ENCODE data around the gene SPESP1.
A peak's percentile ranks its signal among the peaks of the same experiment; 100 is the strongest.
"Not testable (repeated sequence)": the region's sequence is repeated elsewhere in the genome, so short reads cannot be mapped to it uniquely, and the experiment has no call there.

Gene SPESP1

GRCh38 chr15:68930268-68931022 is at the start of gene SPESP1:
TSS of gene SPESP1 (plus strand) at chr15:68930525. CDS start at chr15:68930654, 129 bp downstream.
- DNase-seq: peak; percentile 58

DNA sequence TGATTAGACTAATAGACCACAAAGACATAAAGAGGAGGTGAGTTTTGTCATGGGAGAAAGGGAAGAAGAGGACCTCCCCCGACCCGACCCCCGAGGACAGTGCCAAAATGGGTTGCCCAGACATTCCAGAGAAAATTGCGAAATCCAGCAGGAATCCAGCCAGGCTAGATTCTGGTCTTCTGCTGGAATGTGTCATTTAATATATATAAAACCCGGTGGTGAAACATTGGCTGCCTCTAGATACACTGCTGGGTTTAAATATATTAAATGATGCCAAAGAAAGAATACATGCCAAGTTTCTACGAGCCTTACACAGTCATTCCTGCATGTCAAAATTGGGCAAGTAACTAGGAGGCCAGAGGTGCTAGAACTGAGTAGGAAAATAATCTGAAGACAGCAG is 45.3 kb upstream of the SPESP1 start:
- peak; percentile 67 for DNase-seq

DNA sequence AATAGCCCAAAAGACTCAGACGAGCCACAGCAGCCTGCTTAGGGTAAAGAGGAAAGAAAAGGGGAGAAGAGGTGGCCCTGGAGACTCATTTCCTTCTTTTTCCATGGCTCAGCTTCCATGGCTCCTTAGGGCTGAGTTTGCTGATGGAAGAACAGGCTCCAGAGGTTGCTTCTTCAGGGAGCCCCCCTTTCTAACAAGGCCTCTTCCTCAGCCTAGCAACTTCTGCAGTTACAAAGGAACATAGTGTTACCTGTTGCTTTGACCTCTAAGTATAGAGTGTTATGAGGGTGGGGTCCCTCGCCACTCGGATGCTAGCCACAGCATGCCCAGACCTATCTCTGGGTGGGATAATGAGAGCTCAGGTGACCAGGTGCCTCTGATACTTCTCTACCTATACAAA is 43.2 kb upstream of the SPESP1 start:
- no peak for DNase-seq

DNA sequence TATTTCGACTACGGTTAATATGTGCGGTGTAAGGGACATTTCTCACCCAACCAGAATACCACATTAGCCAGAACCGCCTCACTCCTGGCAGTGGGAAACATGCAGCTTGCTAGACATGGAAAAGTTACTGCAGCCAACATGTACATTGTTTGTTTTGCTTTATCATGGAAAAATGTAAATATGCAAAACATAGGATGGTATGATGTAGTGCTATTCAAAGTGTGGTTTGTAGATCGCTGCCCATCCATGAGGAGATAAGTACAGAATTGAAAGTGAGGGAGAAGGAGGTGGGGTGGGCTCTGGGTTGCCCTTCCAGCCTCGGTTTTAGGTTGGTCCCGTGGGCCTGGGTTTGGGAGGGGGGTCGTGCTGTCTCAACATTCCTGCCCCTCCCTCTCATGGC is 42.5 kb upstream of the SPESP1 start:
- no peak for DNase-seq

GRCh38 chr15:68888419-68888818 is 41.9 kb upstream of the SPESP1 start:
- no peak for DNase-seq

- DNase-seq: no peak
Observed at GRCh38 chr15:68894208-68894607, 36.1 kb upstream of the SPESP1 start.

GRCh38 chr15:68896178-68896577 is 34.1 kb upstream of the SPESP1 start:
- DNase-seq: no peak

DNA sequence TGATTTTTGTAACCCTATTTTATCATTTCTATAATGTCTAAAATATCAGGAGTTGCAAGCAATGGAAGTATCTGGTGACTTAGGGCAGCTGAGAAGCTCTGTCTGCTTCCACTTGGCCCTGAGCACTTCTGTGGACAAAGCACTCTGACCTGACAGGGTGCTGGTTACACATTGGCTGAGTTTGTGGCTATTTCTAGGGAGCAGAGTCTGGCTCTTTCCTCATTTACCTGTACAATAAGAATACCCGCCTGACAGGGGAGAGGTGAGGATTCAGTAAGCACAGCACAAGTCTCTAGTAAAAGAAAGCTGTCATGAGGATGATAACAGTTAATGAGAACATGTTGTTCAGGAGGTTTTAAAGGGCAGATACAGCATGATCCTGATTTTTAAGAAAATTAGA is 33.3 kb upstream of the SPESP1 start:
- no peak for DNase-seq

DNA sequence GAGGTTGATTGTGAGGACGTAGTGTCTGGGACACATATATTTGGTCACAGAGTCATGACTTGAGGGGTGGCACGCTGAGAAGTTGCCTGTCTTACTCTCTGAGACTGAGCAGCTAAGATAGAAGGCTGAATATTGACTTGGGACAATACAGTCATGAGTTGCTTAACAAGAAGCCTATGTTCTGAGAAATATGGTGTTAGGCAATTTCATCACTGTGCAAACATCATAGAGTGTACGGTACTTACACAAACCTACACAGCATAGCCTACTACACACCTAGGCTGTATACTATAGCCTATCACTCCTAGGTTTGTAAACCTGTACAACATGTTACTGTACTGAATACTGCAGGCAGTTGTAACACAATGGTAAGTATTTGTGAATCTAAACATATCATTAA is 30.3 kb upstream of the SPESP1 start:
- no peak for DNase-seq

GRCh38 chr15:68907396-68907923 is 22.9 kb upstream of the SPESP1 start:
- no peak for DNase-seq

GRCh38 chr15:68909601-68910100 is 20.7 kb upstream of the SPESP1 start:
- no peak for DNase-seq

DNA sequence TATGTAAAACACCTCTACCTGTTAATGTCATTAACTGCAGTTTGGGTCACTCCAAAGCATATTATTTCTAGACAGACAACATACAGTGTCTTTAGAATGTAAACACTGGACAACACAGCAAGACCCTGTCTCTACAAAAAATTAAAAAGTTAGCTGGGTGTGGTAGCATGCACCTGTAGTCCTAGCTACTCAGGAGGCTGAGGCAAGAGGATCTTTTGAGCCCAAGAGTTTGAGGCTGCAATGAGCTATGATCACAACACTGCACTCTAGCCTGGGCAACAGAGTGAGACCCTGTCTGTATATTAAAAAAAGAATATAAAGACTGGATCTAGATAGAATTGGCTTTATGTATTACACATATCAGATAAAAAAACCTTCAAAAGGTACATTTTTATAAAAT is 20.0 kb upstream of the SPESP1 start:
- DNase-seq: no peak

- DNase-seq: no peak
Observed at GRCh38 chr15:68910816-68911215, 19.5 kb upstream of the SPESP1 start.

DNA sequence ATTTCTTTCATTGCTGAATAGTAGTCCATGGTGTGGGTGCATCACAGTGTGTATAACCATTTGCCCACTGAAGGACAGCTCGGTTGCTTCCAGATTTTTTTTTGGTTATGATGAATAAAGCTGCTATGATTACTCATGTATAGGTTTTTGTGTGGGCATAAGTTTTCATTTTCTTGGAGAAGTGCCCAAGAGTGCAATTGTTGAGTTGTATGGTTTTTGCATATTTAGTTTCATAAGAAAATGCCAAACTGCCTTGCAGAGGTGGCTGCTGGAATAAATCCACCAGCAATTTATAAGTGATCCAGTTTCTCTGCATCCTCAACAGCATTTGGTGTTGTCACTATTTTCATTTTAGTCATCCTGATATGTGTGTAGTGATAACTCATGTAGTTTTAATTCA is 8.4 kb upstream of the SPESP1 start:
- DNase-seq: no peak

GRCh38 chr15:68924866-68925560 is 5.3 kb upstream of the SPESP1 start:
- peak; percentile 89 for DNase-seq

DNA sequence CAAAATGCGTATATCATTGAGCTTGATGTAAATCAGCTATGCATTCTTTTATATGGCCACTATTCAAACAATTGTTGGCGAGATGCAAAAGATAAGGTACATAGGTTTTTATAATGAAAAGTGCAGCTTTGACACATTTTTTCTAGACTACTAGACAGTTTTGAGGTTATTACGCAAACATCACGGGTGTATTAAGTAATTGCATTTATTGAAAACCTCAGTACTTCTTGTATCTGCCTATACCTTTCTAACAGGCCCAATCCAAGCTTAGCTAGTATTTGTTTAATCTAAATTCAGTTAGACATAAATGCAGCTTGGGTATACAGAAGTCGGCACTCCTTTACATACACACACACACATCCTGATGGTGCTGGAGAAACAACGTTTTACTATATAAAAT is 2.7 kb downstream of the SPESP1 start:
- no peak for DNase-seq

- DNase-seq: no peak
Observed at GRCh38 chr15:68934341-68934740, 4.0 kb downstream of the SPESP1 start.

DNA sequence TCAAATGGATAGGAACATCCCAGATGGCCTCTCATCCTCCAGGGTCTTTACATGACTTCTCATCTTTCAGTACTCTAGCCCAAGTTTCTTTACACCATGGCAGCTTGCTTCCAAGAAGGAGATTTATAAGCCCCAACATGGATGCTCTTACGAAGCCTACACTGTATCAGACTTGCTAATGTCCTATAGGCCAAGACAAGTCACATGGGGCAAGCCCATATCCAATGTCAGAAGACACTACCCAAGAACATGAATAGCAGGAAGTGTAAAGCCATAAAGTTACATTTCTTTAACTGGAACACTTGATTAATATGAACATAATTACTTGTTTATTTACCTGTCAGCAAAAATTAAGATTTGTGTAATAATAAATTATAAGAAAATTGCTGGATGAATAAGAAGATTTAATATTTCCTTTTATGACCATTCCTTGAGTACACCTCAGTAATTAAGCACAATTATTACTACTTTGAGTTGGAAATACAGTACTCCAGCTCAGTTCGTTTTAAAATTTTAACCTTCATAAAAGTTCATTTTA is 5.1 kb downstream of the SPESP1 start:
- DNase-seq: no peak

DNA sequence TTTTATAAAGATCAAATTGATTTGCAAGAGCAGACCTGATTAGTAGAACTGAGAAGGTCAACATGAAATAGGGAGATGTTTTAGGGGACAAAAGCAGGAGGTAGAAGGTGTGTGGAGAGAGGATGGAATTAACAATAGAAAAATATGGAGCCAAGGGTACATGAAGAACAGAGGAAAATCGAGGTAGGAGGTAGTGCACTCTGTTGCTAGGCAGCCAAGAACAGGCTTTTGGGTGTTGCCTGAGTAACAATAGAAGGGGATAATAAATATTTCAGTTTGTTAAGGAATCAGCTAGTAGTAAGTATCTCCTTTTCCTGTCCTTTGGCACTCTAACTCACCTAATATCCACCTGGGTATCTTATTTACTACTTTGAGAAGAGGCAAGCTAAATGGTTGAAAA is 9.2 kb downstream of the SPESP1 start:
- no peak for DNase-seq

GRCh38 chr15:68951813-68952212 is 21.5 kb downstream of the SPESP1 start:
- DNase-seq: no peak

DNA sequence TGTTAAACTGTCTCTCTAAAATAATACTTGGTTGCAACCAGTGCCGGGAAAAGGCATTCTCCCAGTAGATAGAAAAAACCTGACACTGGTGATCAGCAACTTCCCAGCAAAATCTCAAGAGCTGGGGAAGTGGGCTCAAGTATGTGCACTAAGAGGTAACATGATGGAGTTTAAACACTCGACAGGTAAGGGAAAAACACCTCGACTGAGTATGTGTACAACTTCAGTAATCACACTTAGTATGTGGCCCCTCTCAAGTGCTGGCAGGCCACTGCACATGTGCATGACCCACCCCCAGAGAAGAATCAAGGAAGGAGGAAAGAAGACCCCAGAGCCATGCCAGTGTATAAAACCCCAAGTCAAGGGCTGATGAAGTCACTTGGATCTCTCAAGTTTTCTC is 27.4 kb downstream of the SPESP1 start:
- no peak for DNase-seq

- no peak for DNase-seq
Observed at GRCh38 chr15:68958597-68958996, 28.3 kb downstream of the SPESP1 start.

GRCh38 chr15:68962465-68962864 is 32.1 kb downstream of the SPESP1 start:
- DNase-seq: no peak

- not testable (repeated sequence) for DNase-seq
Observed at GRCh38 chr15:68963719-68964118, 33.4 kb downstream of the SPESP1 start.

Data from right hindlimb (tissue), 1 donor.